Measurements from ENCODE around the gene KANK2. TPM values are rescaled to one million over a fixed set of nuclear protein-coding genes. Genes with fewer than 3 reads are reported as not detected.

Gene KANK2
- total RNA-seq, 1 donor from 2014 or later, result 78.3 TPM

DNA sequence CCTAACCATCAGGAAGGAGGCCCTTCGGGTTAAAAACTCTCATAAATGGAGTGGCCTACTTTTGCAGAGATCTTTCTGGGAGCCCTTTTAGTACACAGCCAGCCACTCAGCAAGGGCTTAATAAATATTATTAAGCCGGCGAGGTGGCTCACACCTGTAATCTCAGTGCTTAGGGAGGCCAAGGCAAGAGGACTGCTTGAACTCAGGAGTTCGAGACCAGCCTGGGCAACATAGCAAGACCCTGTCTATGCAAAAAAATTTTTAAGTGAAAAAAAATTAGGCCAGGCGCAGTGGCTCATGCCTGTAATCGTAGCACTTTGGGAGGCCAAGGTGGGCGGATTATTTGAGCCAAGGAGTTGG lies 810 bp upstream of the KANK2 start:
- H3K4me3 ChIP-seq (ENCODE audit: low read depth, low read length), result no peak overlapping the region
- TF ChIP-seq, protein P1, sequence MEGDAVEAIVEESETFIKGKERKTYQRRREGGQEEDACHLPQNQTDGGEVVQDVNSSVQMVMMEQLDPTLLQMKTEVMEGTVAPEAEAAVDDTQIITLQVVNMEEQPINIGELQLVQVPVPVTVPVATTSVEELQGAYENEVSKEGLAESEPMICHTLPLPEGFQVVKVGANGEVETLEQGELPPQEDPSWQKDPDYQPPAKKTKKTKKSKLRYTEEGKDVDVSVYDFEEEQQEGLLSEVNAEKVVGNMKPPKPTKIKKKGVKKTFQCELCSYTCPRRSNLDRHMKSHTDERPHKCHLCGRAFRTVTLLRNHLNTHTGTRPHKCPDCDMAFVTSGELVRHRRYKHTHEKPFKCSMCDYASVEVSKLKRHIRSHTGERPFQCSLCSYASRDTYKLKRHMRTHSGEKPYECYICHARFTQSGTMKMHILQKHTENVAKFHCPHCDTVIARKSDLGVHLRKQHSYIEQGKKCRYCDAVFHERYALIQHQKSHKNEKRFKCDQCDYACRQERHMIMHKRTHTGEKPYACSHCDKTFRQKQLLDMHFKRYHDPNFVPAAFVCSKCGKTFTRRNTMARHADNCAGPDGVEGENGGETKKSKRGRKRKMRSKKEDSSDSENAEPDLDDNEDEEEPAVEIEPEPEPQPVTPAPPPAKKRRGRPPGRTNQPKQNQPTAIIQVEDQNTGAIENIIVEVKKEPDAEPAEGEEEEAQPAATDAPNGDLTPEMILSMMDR (conservative IDR thresholded peaks at IDR 0.05; ENCODE audit: low read depth, low read length), result no peak
- no peak for DNase-seq (ENCODE audit: low read depth)

DNA sequence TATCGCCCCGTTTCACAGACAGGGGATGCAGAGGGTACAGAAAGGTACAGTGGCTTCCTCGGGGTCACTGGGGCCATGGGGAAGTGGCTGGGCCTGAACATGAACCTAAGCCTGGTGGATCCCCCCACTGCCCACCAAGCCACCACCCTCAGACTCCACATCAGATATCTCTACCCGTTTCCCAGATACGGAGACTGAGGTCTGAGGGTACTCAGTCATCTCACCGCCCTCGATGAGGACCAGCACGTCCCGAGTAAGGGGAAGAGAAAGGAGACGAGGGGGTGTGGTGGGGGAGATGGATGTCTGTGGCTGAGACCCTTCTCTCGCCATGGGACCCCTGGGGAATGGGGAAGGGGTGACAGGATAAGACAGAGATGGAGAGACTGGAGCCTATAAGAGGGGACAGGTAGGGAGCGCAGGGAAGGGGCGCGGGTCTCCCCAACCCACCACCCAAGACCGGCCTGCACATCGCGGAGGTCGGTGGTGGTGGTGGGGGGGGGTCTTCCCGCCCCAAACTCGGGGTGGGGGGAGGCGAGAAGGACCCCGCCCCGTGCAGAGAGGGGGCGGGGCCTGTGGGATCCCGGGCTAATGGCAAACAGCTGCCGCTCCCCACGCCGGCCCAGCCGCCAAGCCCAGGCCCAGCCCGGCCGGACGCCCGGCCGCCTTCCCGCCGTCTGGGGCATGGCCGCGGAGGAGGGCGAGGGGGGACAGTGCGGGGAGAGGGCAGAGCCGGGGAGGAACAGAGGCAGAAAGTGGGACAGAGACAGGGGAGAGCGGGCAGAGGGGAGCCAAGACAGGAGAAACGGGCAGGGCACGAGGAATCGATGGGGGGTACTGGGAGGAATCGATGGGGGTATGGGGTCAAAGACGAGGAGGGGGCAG lies 698 bp downstream of the KANK2 start:
- TF ChIP-seq, protein P1 (conservative IDR thresholded peaks at IDR 0.05; ENCODE audit: low read depth, low read length), result no peak
- H3K4me3 ChIP-seq (ENCODE audit: low read depth, low read length), result peak overlapping the region; percentile 86
- DNase-seq (ENCODE audit: low read depth), result no peak

DNA sequence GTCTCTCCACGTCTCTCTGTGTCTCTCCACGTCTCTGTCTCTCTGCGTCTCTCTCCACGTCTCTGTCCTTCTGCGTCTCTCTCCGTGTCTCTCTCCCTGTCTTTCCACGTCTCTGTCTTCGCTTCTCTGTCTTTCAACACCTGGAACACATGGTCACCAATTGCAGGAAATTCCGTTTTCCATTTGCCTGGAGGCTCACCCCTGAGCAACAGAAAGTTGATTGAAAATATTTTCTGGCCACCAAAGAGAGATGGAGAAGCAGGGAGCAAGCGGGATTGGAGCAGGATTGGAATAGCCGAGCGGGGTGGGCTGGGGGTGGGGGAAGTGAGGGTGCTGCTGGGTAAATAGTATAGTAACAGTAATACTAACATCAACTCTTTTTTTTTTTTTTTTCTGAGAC lies 1.7 kb downstream of the KANK2 start:
- no peak for DNase-seq (ENCODE audit: low read depth)
- H3K4me3 ChIP-seq (ENCODE audit: low read depth, low read length), result no peak overlapping the region
- TF ChIP-seq, protein P1 (conservative IDR thresholded peaks at IDR 0.05; ENCODE audit: low read depth, low read length), result no peak

DNA sequence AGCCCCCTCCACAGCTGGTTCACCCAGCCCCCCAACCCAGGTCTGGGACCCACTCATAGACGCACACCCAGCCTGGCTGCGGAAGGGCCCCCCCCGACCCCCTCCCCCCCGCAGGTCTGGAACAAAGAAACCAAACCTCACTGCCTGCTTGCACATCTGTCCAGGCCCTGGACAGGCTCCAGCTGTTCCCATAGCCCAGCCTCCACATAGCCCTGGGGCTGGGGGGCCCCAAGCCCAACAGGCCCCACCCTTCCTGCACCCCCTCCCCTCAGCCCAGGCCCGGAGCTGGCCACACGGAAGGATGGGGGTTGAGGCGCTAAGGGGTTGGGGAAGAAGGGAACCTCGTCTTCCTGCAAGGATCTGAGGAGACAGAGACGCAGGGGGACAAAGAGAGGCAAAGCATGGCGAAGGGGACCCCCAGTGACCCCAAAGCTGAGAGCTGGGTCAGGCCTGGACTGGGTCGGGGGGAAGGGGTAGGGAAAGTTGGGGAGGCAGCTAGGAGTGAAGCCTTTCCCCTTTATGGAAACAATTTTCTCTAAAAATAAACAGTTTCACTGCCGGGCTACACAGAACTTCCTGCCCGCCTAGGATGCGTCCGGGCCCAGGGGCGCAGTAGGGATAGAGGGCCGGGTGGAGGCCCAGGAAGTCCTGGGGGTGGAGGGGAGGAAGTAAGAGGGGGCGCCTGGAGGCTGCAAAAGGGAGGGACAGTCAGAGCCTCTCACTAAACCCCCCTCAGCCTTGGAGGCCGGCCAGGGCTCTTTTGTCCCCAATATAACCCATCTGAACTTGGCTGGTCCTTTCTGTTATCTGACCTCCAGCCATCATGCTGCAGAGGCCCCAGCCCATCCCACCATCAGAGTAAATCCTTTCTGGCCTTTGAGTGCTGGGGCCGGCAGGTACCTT lies 2.4 kb downstream of the KANK2 start:
- TF ChIP-seq, protein P1 (conservative IDR thresholded peaks at IDR 0.05; ENCODE audit: low read depth, low read length), result no peak
- no peak overlapping the region for H3K4me3 ChIP-seq (ENCODE audit: low read depth, low read length)
- DNase-seq (ENCODE audit: low read depth), result no peak

DNA sequence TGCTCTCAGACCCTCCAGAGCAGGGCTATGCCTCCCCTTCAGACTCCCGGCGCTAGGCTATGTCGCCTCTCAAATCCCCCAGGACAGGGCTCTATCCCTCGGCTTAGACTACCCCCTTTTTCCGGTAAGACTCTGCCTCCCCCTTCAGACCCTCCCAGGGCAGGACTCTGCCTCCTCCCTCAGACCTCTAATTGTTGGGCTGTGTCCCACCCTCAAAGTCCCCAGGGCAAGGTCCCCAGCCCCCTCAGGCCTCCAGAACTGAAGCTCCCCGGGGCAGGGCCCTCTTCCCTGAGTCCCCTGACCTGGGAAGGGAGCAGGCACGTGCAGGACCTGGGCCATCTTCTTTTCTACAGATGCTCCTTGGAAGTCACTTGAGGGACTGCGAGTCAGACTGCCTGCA lies 3.2 kb downstream of the KANK2 start:
- no peak overlapping the region for H3K4me3 ChIP-seq (ENCODE audit: low read depth, low read length)
- TF ChIP-seq, protein P1 (conservative IDR thresholded peaks at IDR 0.05; ENCODE audit: low read depth, low read length), result no peak
- DNase-seq (ENCODE audit: low read depth), result no peak

DNA sequence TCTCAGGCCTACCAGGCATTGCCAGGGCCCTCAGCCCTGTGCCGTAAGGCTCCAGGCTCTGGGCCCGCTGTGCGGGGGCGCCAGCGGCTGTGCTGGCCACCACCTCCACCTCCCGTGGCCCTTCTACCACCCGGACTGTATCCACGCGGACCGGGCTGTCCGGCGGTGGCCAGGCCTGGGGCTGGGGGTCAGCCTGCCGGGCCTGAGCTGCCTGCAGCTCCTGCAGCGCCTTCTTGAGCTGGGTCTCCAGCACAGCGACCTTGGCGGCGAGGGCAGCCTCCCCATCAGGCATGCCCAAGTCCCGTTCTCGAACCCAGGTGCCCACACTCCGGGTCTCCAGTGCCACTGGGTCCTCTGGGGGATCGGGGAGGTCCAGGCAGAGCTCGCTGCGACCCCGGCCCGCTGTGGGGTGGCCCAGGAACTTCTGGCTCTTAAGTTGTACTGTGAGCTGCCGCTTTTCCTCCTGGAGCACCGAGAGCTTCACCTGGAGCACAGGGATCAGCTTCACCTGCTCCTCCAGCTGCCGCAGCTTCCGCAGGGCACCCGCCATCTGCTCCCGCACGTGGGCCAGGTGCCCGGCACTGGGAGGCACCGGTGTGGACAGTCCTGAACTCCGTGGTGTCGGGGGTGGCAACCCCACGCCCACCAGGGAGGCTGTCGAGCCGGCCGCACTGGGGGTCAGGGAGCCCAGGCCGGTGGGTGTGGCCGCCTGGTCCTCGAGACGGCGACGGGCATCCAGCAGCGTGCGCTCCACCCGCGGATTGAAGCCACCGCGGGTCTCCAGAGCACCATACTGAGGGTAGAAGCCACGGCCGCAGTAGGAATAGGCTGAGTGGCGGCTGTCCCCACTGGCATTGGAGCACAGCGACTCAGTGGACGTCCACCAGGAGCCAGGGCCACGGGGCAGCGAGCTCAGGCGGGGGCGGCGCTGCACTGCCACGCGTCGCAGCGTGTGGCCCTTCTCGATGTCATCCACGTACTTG lies 4.1 kb downstream of the KANK2 start:
- no peak overlapping the region for H3K4me3 ChIP-seq (ENCODE audit: low read depth, low read length)
- TF ChIP-seq, protein P1 (conservative IDR thresholded peaks at IDR 0.05; ENCODE audit: low read depth, low read length), result no peak
- no peak for DNase-seq (ENCODE audit: low read depth)

Data from epithelial cell of proximal tubule (primary cell).